Measurements from ENCODE around the gene MYORG. TPM values are rescaled to one million over a fixed set of nuclear protein-coding genes. Genes with fewer than 3 reads are reported as not detected.

Gene MYORG
- total and polyA plus RNA-seq, 10 of the 15 experiments (the other 5 are each of a cell fraction or from before 2014, with no cell fraction given): 0.05 to 0.36 (median 0.10) TPM; not detected in 1

- TF ChIP-seq ZBTB40 (IDR thresholded peaks at IDR 0.05; ENCODE audit: borderline replicate concordance): no peak
These were observed 6.2 kb downstream of the MYORG start (continued) for GRCh38 chr9:34370335-34370969.

GRCh38 chr9:34369636-34370035 lies 7.1 kb downstream of the MYORG start:
- Histone ChIP-seq H3K4me1 (ENCODE audit: control insufficient read depth, insufficient read depth, low read length) (no peaks in the 10 kb centered on the region), H3K9me3 (replicated peaks; ENCODE audit: control insufficient read depth, insufficient read depth, low read length) (peaks cover 2% of the 10 kb centered on the region; the same call in 1 of the 3 replicates), H2AFZ (ENCODE audit: control insufficient read depth, low read depth, low read length) (no peak overlapping the region), H3K27me3 (replicated peaks in 1 of 2; ENCODE audit: control insufficient read depth in 2 of 2, insufficient read depth in 2 of 2, low read length in 1 of 2) (no peaks in the 10 kb centered on the region), H3K4me2 (ENCODE audit: control insufficient read depth, insufficient read depth) (no peak overlapping the region), H3K9ac (ENCODE audit: control insufficient read depth, insufficient read depth, low read length) (no peak overlapping the region), H3K27ac (ENCODE audit: control insufficient read depth, insufficient read depth) (no peak overlapping the region), H3K36me3 (ENCODE audit: control insufficient read depth in 2 of 2, insufficient read depth in 2 of 2, low read length in 1 of 2) (no peaks in the 10 kb centered on the region), H4K20me1 (ENCODE audit: control insufficient read depth, insufficient read depth) (no peaks in the 10 kb centered on the region), H3K79me2 (ENCODE audit: control insufficient read depth, insufficient read depth, low read length) (no peaks in the 10 kb centered on the region), H3K4me3 (no peak overlapping the region)
- BruUV-seq (replicated peaks): no TSS peak
- DNase-seq (ENCODE audit: low read depth, low spot score): no peak
- ChIA-PET RAD21 (ENCODE audit: unreplicated experiment) (no interaction called here), SMC1A (ENCODE audit: uncharacterized antibody, unreplicated experiment) (no interaction called here), CTCF (interaction anchor here (2.5 kb wide), 1 partner anchor 10 kb away, joined by 7 read pairs; no protein-coding TSS in a partner anchor), POLR2A (no interaction called here)
- no peak for FAIRE-seq
- in situ Hi-C loops (cut with MboI) (no loop called here), intact Hi-C loops (cut with micrococcal nuclease; ENCODE audit: unreplicated experiment) (no loop called here)
- 61% methylated on average over 4 of the region's 4 CpGs for WGBS (ENCODE audit: insufficient coverage, insufficient replicate concordance, low lambda C conversion rate, missing lambda C conversion rate)
- ATAC-seq: no peak
- TF ChIP-seq RUNX3 (IDR thresholded peaks at IDR 0.05; ENCODE audit: low read length): no peak
- no peak for TF ChIP-seq GATAD2B (conservative IDR thresholded peaks at IDR 0.05; ENCODE audit: low read depth)
- no peak for TF ChIP-seq CHD1 (IDR thresholded peaks at IDR 0.05; ENCODE audit: low read depth, low read length)
- TF ChIP-seq SMAD1 (IDR thresholded peaks at IDR 0.05; ENCODE audit: low read depth, partially characterized antibody): no peak
- TF ChIP-seq RCOR1 (conservative IDR thresholded peaks at IDR 0.05; ENCODE audit: low read depth, low read length): no peak
- TF ChIP-seq MYC (IDR thresholded peaks at IDR 0.05; ENCODE audit: insufficient read depth, insufficient read length, insufficient replicate concordance, low read length, severe bottlenecking): no peak
- no peak for TF ChIP-seq BCLAF1 (IDR thresholded peaks at IDR 0.05)
- TF ChIP-seq ZBTB11 (CRISPR knock-in tag; IDR thresholded peaks at IDR 0.05): no peak
- no peak for TF ChIP-seq YBX1 (IDR thresholded peaks at IDR 0.05)
- no peak for TF ChIP-seq SMAD5 (IDR thresholded peaks at IDR 0.05; ENCODE audit: low read depth)
- no peak for TF ChIP-seq ZBED1 (IDR thresholded peaks at IDR 0.05; ENCODE audit: borderline replicate concordance)
- TF ChIP-seq TCF12 (IDR thresholded peaks at IDR 0.05; ENCODE audit: low read depth, low read length): no peak

All from GM12878 (cell line).